GM23248 (cell line): Measurements from ENCODE around the gene EPHB6. TPM values are rescaled to one million over a fixed set of nuclear protein-coding genes. Genes with fewer than 3 reads are reported as not detected.

Experiments used
- DNase-seq: peaks from one replicate; pipeline ENCODE4 v3.0.0-alpha.2; 2015
- H2AFZ ChIP-seq: fragments of 200-600 bp; sonication (generic); 2 replicates; pipeline ENCODE4 v1.6.1; 2016; ENCODE audit warnings: antibody characterized with exemption
- H3F3A ChIP-seq: fragments of 200-600 bp; sonication (generic); 2 replicates; pipeline ENCODE4 v1.6.1; 2016; ENCODE audit warnings: mild to moderate bottlenecking, antibody characterized with exemption, mixed run types; ENCODE audit not compliant: insufficient read depth
- H3K27ac ChIP-seq: fragments of 200-600 bp; sonication (generic); 2 replicates; pipeline ENCODE4 v1.5.1; 2016; ENCODE audit warnings: mild to moderate bottlenecking
- H3K27me3 ChIP-seq: fragments of 200-600 bp; sonication (generic); replicated peaks from 2 replicates; pipeline ENCODE4 v1.6.1; 2016; ENCODE audit warnings: mild to moderate bottlenecking; ENCODE audit not compliant: insufficient read depth
- H3K36me3 ChIP-seq: fragments of 200-600 bp; sonication (generic); 2 replicates; pipeline ENCODE4 v1.6.1; 2016; ENCODE audit warnings: low read depth, mild to moderate bottlenecking
- H3K4me1 ChIP-seq: fragments of 200-600 bp; sonication (generic); 2 replicates; pipeline ENCODE4 v1.6.1; 2016; ENCODE audit warnings: mild to moderate bottlenecking; ENCODE audit not compliant: insufficient read depth
- H3K4me2 ChIP-seq: fragments of 200-600 bp; sonication (generic); one replicate; pipeline ENCODE4 v1.6.1; 2016; ENCODE audit warnings: mild to moderate bottlenecking; ENCODE audit not compliant: unreplicated experiment
- H3K4me3 ChIP-seq: fragments of 200-600 bp; sonication (generic); 2 replicates; pipeline ENCODE4 v1.5.1; 2016; ENCODE audit warnings: mild to moderate bottlenecking
- H3K79me2 ChIP-seq: fragments of 200-600 bp; sonication (generic); 2 replicates; pipeline ENCODE4 v1.6.1; 2016; ENCODE audit warnings: mild to moderate bottlenecking; ENCODE audit not compliant: insufficient read depth
- H3K9ac ChIP-seq: fragments of 200-600 bp; sonication (generic); 2 replicates; pipeline ENCODE4 v1.6.1; 2016; ENCODE audit warnings: mild to moderate bottlenecking
- H3K9me2 ChIP-seq: fragments of 200-600 bp; sonication (generic); 2 replicates; pipeline ENCODE4 v1.6.1; 2016; ENCODE audit warnings: mixed run types, mild to moderate bottlenecking, moderate library complexity; ENCODE audit not compliant: insufficient read depth
- H3K9me3 ChIP-seq: fragments of 200-600 bp; sonication (generic); one replicate; pipeline ENCODE4 v1.6.1; 2017; ENCODE audit warnings: low read depth
- H4K20me1 ChIP-seq: fragments of 200-600 bp; sonication (generic); 2 replicates; pipeline ENCODE4 v1.6.0; 2016; ENCODE audit not compliant: insufficient read depth
- EZH2 ChIP-seq: fragments of 200-600 bp; sonication (generic); IDR thresholded peaks from 2 replicates; pipeline ENCODE4 v1.6.1; 2018; ENCODE audit warnings: antibody characterized with exemption, mild to moderate bottlenecking; ENCODE audit not compliant: insufficient read depth, poor library complexity, severe bottlenecking
- EZH2phosphoT487 ChIP-seq: fragments of 200-600 bp; sonication (generic); IDR thresholded peaks from 2 replicates; pipeline ENCODE4 v1.6.1; 2018; ENCODE audit warnings: antibody characterized with exemption, moderate library complexity, mild to moderate bottlenecking, low read depth; ENCODE audit not compliant: insufficient read depth
- WGBS, 2 experiments: methylation state at CpG; one replicate each; pipeline ENCODE4 v1.1.6; 2015 to 2017; ENCODE audit warnings: low lambda C conversion rate in 2 of 2, low coverage in 1 of 2; ENCODE audit errors: missing lambda C conversion rate in 2 of 2; 5-methylcytosine and 5-hydroxymethylcytosine counted together
- in situ Hi-C: fragments of 300-500 bp; cut with MboI; formaldehyde crosslinking; loops from 2 replicates; pipeline ENCODE4 v1.15.0; 2020
- polyA plus RNA-seq: library from polyadenylated mRNA; unstranded; fragments of >200 nt; fragmentation: Nextera tagmentation; extraction: Ambion mirVana; gene quantifications from 2 replicates; pipeline ENCODE4 v1.2.1, GENCODE V29; 2016
- total RNA-seq: library from RNA; depleted of rRNA; stranded (reverse); fragments of >200 nt; shearing (Covaris generic); gene quantifications from 2 replicates; pipeline ENCODE4 v1.2.3, GENCODE V29; 2014

EPHB6 gene
- total and polyA plus RNA-seq, 2 experiments from 2014 or later, result 0.11 to 1.2 TPM

DNA sequence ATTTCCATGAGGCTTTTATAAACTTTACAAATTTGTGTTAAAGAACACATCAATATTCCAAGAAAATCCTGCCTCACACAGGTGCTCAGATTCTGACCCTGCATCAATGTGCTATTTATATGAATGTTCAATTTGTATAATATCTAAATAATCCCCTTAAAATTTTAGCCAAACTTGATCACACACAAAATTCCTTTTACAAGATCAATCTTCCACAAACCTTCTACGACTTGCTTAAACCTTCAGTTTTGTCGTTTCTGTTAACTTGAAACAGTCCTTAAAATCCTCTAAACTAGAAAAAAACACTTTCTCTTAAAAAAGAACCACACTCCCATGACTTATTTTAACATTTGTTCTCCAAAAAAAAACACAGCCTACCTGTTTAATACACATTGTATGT is 50.9 kb downstream of the EPHB6 start:
- no peaks in the 10 kb centered on the region for H3K9me2 ChIP-seq
- H3K27me3 ChIP-seq, result no peaks in the 10 kb centered on the region
- no peak overlapping the region for H3K9ac ChIP-seq
- DNase-seq, result no peak
- 26 to 32% methylated on average over 2 of the region's 2 CpGs for WGBS, 2 experiments
- TF ChIP-seq EZH2, result no peak
- TF ChIP-seq EZH2phosphoT487, result no peak
- H3F3A ChIP-seq, result no peaks in the 10 kb centered on the region
- H4K20me1 ChIP-seq, result no peaks in the 10 kb centered on the region
- H3K79me2 ChIP-seq, result no peaks in the 10 kb centered on the region
- H2AFZ ChIP-seq, result no peak overlapping the region
- H3K4me1 ChIP-seq, result no peaks in the 10 kb centered on the region
- no peak overlapping the region for H3K4me2 ChIP-seq
- H3K9me3 ChIP-seq, result peaks cover 2% of the 10 kb centered on the region
- no peak overlapping the region for H3K27ac ChIP-seq
- in situ Hi-C loops, result no loop called here
- no peak overlapping the region for H3K4me3 ChIP-seq
- no peaks in the 10 kb centered on the region for H3K36me3 ChIP-seq

DNA sequence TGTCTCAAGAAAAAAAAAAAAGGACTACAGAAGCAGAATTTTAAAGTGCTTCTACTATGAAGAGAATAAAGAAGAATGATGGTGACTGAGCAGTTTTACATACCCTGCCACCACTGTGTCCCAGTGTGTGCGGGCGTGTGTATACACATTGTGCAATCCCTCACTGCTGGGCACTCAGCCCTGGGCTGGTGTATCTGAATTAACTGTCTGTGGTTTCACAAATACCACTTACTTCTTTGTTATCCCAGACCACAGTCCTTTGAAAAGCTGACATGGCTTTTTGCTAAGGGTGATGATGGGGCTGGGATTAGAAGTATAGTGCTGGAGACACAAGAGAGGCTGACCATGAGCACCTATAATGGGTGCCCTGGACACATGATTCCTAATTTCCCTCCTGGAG is 51.8 kb downstream of the EPHB6 start:
- WGBS, 2 experiments, result 26 to 51% methylated on average over 2 of the region's 2 CpGs
- Histone ChIP-seq H3K4me1 (no peaks in the 10 kb centered on the region), H3K9me2 (no peaks in the 10 kb centered on the region), H3K4me2 (no peak overlapping the region), H3K9me3 (peaks cover 2% of the 10 kb centered on the region), H3K27me3 (no peaks in the 10 kb centered on the region), H3K9ac (no peak overlapping the region), H3K79me2 (no peaks in the 10 kb centered on the region), H2AFZ (no peak overlapping the region), H3F3A (no peaks in the 10 kb centered on the region), H3K4me3 (no peak overlapping the region), H3K27ac (no peak overlapping the region), H4K20me1 (no peaks in the 10 kb centered on the region), H3K36me3 (no peaks in the 10 kb centered on the region)
- no peak for TF ChIP-seq EZH2phosphoT487
- TF ChIP-seq EZH2, result no peak
- DNase-seq, result no peak
- in situ Hi-C loops, result no loop called here

DNA sequence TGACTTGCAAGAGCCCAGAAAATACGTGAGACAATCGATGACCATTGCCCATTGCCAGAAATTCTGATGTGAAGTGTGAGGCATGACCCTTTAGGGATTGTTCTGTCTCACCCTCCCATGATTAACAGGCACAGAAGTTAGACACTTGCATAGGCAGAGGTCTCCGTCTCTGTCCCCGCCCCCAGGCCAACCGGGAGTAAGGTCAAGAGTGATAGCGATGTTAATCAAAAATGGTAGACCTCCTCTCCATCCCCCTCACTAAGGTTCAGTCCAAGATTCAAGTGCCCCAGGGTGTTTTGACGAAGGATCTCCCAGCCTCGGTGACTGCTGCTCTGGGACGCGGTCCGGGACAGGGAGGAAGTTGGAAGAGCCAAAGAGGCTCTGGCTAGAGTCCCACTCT is 53.4 kb downstream of the EPHB6 start:
- in situ Hi-C loops, result no loop called here
- Histone ChIP-seq H3K9me3 (peaks cover 2% of the 10 kb centered on the region), H3F3A (no peaks in the 10 kb centered on the region), H3K9ac (no peak overlapping the region), H3K36me3 (no peaks in the 10 kb centered on the region), H2AFZ (no peak overlapping the region), H3K27ac (no peak overlapping the region), H3K9me2 (no peaks in the 10 kb centered on the region), H3K4me3 (no peak overlapping the region), H3K79me2 (no peaks in the 10 kb centered on the region), H3K4me1 (no peaks in the 10 kb centered on the region), H3K27me3 (no peaks in the 10 kb centered on the region; the same call in 1 of the 2 replicates), H3K4me2 (no peak overlapping the region), H4K20me1 (no peaks in the 10 kb centered on the region)
- WGBS, 2 experiments, result 60% methylated on average over 11 of the region's 11 CpGs
- TF ChIP-seq EZH2phosphoT487 (no peak), EZH2 (no peak)
- no peak for DNase-seq

DNA sequence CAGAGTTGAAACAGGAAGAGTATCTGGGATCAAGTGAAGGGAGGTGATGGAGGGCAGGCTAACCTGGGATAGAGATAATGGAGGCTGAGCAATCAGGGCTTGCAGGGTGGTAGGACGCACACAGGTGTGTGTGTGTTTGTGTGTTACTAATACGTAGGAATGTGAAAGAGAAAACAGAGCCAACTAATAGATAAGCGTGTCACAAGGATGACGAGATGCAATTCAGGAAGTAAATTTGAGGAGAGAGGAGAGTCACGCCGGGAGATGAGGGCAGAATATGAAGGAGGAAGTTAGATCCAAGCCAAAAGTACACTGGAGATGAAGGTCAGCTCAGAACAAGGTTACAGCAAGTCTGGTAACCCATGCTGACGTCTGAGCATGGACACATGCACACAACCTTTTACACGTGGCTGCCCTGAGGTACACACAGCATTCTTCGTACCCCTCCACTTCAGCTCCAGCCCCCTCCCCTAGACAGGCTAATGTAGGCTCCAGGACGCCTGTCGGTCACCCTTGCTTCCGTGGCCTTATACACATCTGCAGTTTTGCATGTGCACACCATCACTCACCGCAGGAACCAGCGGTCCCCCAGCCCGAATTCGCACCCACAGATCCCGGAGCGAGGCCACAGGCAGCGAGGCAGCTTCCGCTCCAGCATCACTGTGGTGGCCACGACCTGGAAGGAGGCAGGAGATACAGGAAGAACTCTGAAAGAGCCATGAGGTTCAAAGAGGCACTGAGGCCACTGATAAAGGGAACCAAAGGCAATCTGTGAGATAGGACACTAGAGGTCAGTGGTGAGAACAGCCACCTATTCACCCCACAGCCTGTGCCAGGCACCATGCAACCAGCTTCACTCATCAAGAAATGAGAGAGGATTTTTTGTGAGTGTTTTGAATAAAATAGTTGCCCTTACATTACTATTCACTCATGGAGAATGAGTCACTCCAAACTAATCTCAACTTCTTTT is 54.3 kb downstream of the EPHB6 start:
- in situ Hi-C loops, result no loop called here
- 38 to 41% methylated on average over 21 of the region's 21 CpGs for WGBS, 2 experiments
- DNase-seq, result peak; percentile 12
- Histone ChIP-seq H3K9ac (no peak overlapping the region), H3K9me2 (no peaks in the 10 kb centered on the region), H3K9me3 (no peaks in the 10 kb centered on the region), H3K4me3 (no peak overlapping the region), H3K4me2 (no peak overlapping the region), H3K27ac (no peak overlapping the region), H3K4me1 (no peaks in the 10 kb centered on the region), H3K27me3 (no peaks in the 10 kb centered on the region; the same call in 1 of the 2 replicates), H4K20me1 (no peaks in the 10 kb centered on the region), H2AFZ (no peak overlapping the region), H3K79me2 (no peaks in the 10 kb centered on the region), H3F3A (no peaks in the 10 kb centered on the region), H3K36me3 (no peaks in the 10 kb centered on the region)
- no peak for TF ChIP-seq EZH2phosphoT487
- TF ChIP-seq EZH2, result no peak
